OCI-LY3 (cell line): ENCODE measurements around the gene ZNF829.

Source experiments
- CTCF ChIP-seq: fragments of 200-600, 300-600 bp; sonication (generic); IDR thresholded peaks from 2 replicates; pipeline ENCODE4 v1.5.1; 2014; ENCODE audit warnings: antibody characterized with exemption, low read length, low read depth
- EZH2phosphoT487 ChIP-seq: fragments of 200-600 bp; shearing (Covaris generic); IDR thresholded peaks from 2 replicates; pipeline ENCODE4 v1.6.1; 2018; ENCODE audit warnings: antibody characterized with exemption, mixed run types, low read depth

- no peak for TF ChIP-seq EZH2phosphoT487
- TF ChIP-seq CTCF, result no peak
Measured at GRCh38 chr19:36894849-36895383, 21.2 kb downstream of the ZNF829 start.
